ENCODE measurements around the gene ZNF282. TPM values are rescaled to one million over a fixed set of nuclear protein-coding genes. Genes with fewer than 3 reads are reported as not detected.

Gene ZNF282
- total RNA-seq, 1 experiment from 2014 or later = 39.0 TPM

GRCh38 chr7:149223761-149224160, 28.4 kb downstream of the ZNF282 start:
- Histone ChIP-seq H2AFZ (ENCODE audit: low read length) (no peak overlapping the region), H4K20me1 (ENCODE audit: control insufficient read depth, insufficient read depth, insufficient read length) (no peaks in the 10 kb centered on the region), H3K14ac (ENCODE audit: insufficient read depth, low read length) (no peak overlapping the region), H3K4ac (ENCODE audit: low read depth, low read length) (no peak overlapping the region), H3T11ph (ENCODE audit: low read length) (no peak overlapping the region), H3K9me3 (ENCODE audit: control insufficient read depth, low read depth, low read length) (no peaks in the 10 kb centered on the region), H2AK5ac (ENCODE audit: insufficient read length, low read length) (no peak overlapping the region), H3K4me1 (ENCODE audit: insufficient read depth, low read length) (no peaks in the 10 kb centered on the region), H4K91ac (ENCODE audit: insufficient read length, low read depth, low read length) (no peak overlapping the region), H3K56ac (ENCODE audit: insufficient read length, low read depth, low read length) (no peak overlapping the region), H3K27ac (ENCODE audit: insufficient read length, low read depth, low read length) (no peak overlapping the region), H3K9ac (ENCODE audit: extremely low read depth, insufficient read length, low read length) (no peak overlapping the region), H3K23ac (ENCODE audit: insufficient read length, low read depth, low read length) (no peak overlapping the region), H2BK5ac (ENCODE audit: insufficient read length, low read length) (no peak overlapping the region), H3K4me2 (ENCODE audit: insufficient read depth, insufficient read length, low read length) (no peak overlapping the region), H3K23me2 (ENCODE audit: insufficient read length, low read depth, low read length, poor library complexity, severe bottlenecking) (no peaks in the 10 kb centered on the region), H3K27me3 (ENCODE audit: insufficient read depth, low read length) (no peaks in the 10 kb centered on the region), H3K18ac (ENCODE audit: insufficient read length, low read depth, low read length) (no peak overlapping the region), H2BK20ac (ENCODE audit: low read depth, low read length, poor library complexity, severe bottlenecking) (no peak overlapping the region), H4K5ac (ENCODE audit: insufficient read length, low read depth, low read length) (no peak overlapping the region), H3K79me2 (ENCODE audit: insufficient read depth, low read length) (no peaks in the 10 kb centered on the region), H4K8ac (replicated peaks; ENCODE audit: insufficient read length, low read depth, low read length) (no peak overlapping the region), H3K79me1 (ENCODE audit: insufficient read depth, low read depth, low read length, poor library complexity, severe bottlenecking) (no peaks in the 10 kb centered on the region), H2BK120ac (ENCODE audit: low read depth, low read length, poor library complexity, severe bottlenecking) (no peak overlapping the region), H2BK12ac (ENCODE audit: insufficient read length, low read depth, low read length) (no peak overlapping the region), H2BK15ac (ENCODE audit: low read depth, low read length) (no peak overlapping the region)
- no peak for TF ChIP-seq CTCF (conservative IDR thresholded peaks at IDR 0.05)
- WGBS (ENCODE audit: extremely low coverage, insufficient read length, low lambda C conversion rate) = no CpG with 5 or more reads among the region's 39 CpGs
- Mint-ChIP-seq H3K4me3 (no peak overlapping the region), H3K9me3 (no peaks in the 10 kb centered on the region), H3K27me3 (ENCODE audit: low read depth) (no peaks in the 10 kb centered on the region), H3K27ac (no peak overlapping the region), H3K36me3 (ENCODE audit: insufficient read depth in 1 of 3, low read depth in 3 of 3) (peaks cover 18 to 51% (median 42%) of the 10 kb centered on the region in 3 experiments), H3K4me1 (peaks cover 6 to 9% of the 10 kb centered on the region in 2 experiments)
- no peak for DNase-seq

Data from H9 (cell line).